Measurements from ENCODE around the gene LRIG1. TPM values are rescaled to one million over a fixed set of nuclear protein-coding genes. Genes with fewer than 3 reads are reported as not detected.

LRIG1 gene
- total and polyA plus RNA-seq, 7 experiments from 2014 or later, result 14.5 to 46.3 (median 34.4) TPM

GRCh38 chr3:66438046-66438445 lies 62.8 kb downstream of the LRIG1 start:
- intact Hi-C loops (cut with micrococcal nuclease), result no loop called here
- Histone ChIP-seq H3K27ac (ENCODE audit: low read depth, low read length) (no peak overlapping the region), H3K4me1 (ENCODE audit: control insufficient read depth in 2 of 2, insufficient read depth in 2 of 2, low read length in 2 of 2) (peaks cover 7 to 11% of the 10 kb centered on the region in 2 donors), H3K9me3 (ENCODE audit: control insufficient read depth in 2 of 3, low read length in 3 of 3) (no peaks in the 10 kb centered on the region), H3K4me3 (ENCODE audit: low read length) (no peak overlapping the region), H3K27me3 (ENCODE audit: control insufficient read depth in 2 of 2, insufficient read depth in 2 of 2, low read length in 2 of 2) (no peaks in the 10 kb centered on the region), H3K36me3 (ENCODE audit: control insufficient read depth in 2 of 3, insufficient read depth in 3 of 3, low read length in 3 of 3) (no peaks in the 10 kb centered on the region)
- no peak overlapping the region for H3K27ac Mint-ChIP-seq
- peaks cover 0 to 23% (median 8%) of the 10 kb centered on the region in 5 donors for H3K36me3 Mint-ChIP-seq
- H3K4me3 Mint-ChIP-seq, result no peak overlapping the region
- ChIA-PET CTCF (no interaction called here), POLR2A (interaction anchor here (0.8 kb wide), 1 partner anchor 29 kb away, joined by 3 read pairs; no protein-coding TSS in a partner anchor)
- H3K4me1 Mint-ChIP-seq, result peaks cover 36 to 63% (median 50%) of the 10 kb centered on the region in 7 donors
- H3K27me3 Mint-ChIP-seq, result no peaks in the 10 kb centered on the region
- DNase-seq, result no peak
- no peak for ATAC-seq
- no peaks in the 10 kb centered on the region for H3K9me3 Mint-ChIP-seq

GRCh38 chr3:66437341-66437929 lies 63.4 kb downstream of the LRIG1 start:
- H3K36me3 ChIP-seq (ENCODE audit: control insufficient read depth in 2 of 3, insufficient read depth in 3 of 3, low read length in 3 of 3), result no peaks in the 10 kb centered on the region
- H3K9me3 ChIP-seq (ENCODE audit: control insufficient read depth in 2 of 3, low read length in 3 of 3), result no peaks in the 10 kb centered on the region
- DNase-seq (no peak), ATAC-seq (no peak)
- Mint-ChIP-seq H3K27me3 (no peaks in the 10 kb centered on the region), H3K4me3 (no peak overlapping the region), H3K27ac (peak overlapping the region in 1 of 9 donors; percentile 79), H3K9me3 (no peaks in the 10 kb centered on the region), H3K36me3 (peaks cover 0 to 17% (median 8%) of the 10 kb centered on the region in 5 donors), H3K4me1 (peaks cover 34 to 63% (median 51%) of the 10 kb centered on the region in 7 donors)
- H3K27me3 ChIP-seq (ENCODE audit: control insufficient read depth in 2 of 2, insufficient read depth in 2 of 2, low read length in 2 of 2), result no peaks in the 10 kb centered on the region
- intact Hi-C loops (cut with micrococcal nuclease), result no loop called here
- ChIA-PET POLR2A (interaction anchor here (0.8 kb wide), 1 partner anchor 29 kb away, joined by 3 read pairs; no protein-coding TSS in a partner anchor), CTCF (no interaction called here)
- peaks cover 7 to 11% of the 10 kb centered on the region in 2 donors for H3K4me1 ChIP-seq (ENCODE audit: control insufficient read depth in 2 of 2, insufficient read depth in 2 of 2, low read length in 2 of 2)
- no peak overlapping the region for H3K27ac ChIP-seq (ENCODE audit: low read depth, low read length)
- H3K4me3 ChIP-seq (ENCODE audit: low read length), result no peak overlapping the region

GRCh38 chr3:66435989-66436388 lies 64.8 kb downstream of the LRIG1 start:
- H3K9me3 ChIP-seq (ENCODE audit: control insufficient read depth in 2 of 3, low read length in 3 of 3), result no peaks in the 10 kb centered on the region
- no peaks in the 10 kb centered on the region for H3K36me3 ChIP-seq (ENCODE audit: control insufficient read depth in 2 of 3, insufficient read depth in 3 of 3, low read length in 3 of 3)
- Mint-ChIP-seq H3K9me3 (no peaks in the 10 kb centered on the region), H3K36me3 (peaks cover 0 to 14% (median 8%) of the 10 kb centered on the region in 5 donors), H3K27me3 (no peaks in the 10 kb centered on the region), H3K27ac (no peak overlapping the region), H3K4me1 (peaks cover 28 to 52% (median 48%) of the 10 kb centered on the region in 7 donors), H3K4me3 (no peak overlapping the region)
- peaks cover 7 to 11% of the 10 kb centered on the region in 2 donors for H3K4me1 ChIP-seq (ENCODE audit: control insufficient read depth in 2 of 2, insufficient read depth in 2 of 2, low read length in 2 of 2)
- no peak for DNase-seq
- H3K4me3 ChIP-seq (ENCODE audit: low read length), result no peak overlapping the region
- H3K27ac ChIP-seq (ENCODE audit: low read depth, low read length), result no peak overlapping the region
- ChIA-PET POLR2A (no interaction called here), CTCF (no interaction called here)
- ATAC-seq, result no peak
- intact Hi-C loops (cut with micrococcal nuclease), result no loop called here
- H3K27me3 ChIP-seq (ENCODE audit: control insufficient read depth in 2 of 2, insufficient read depth in 2 of 2, low read length in 2 of 2), result no peaks in the 10 kb centered on the region

- ATAC-seq, result no peak
Measured at GRCh38 chr3:66434726-66435125, 66.1 kb downstream of the LRIG1 start.

GRCh38 chr3:66433522-66433782 lies 67.4 kb downstream of the LRIG1 start:
- Histone ChIP-seq H3K9me3 (ENCODE audit: control insufficient read depth in 2 of 3, low read length in 3 of 3) (no peaks in the 10 kb centered on the region), H3K4me3 (ENCODE audit: low read length) (no peak overlapping the region), H3K27me3 (ENCODE audit: control insufficient read depth in 2 of 2, insufficient read depth in 2 of 2, low read length in 2 of 2) (no peaks in the 10 kb centered on the region), H3K36me3 (ENCODE audit: control insufficient read depth in 2 of 3, insufficient read depth in 3 of 3, low read length in 3 of 3) (no peaks in the 10 kb centered on the region), H3K27ac (ENCODE audit: low read depth, low read length) (no peak overlapping the region), H3K4me1 (ENCODE audit: control insufficient read depth in 2 of 2, insufficient read depth in 2 of 2, low read length in 2 of 2) (peaks cover 0 to 4% of the 10 kb centered on the region in 2 donors)
- no peaks in the 10 kb centered on the region for H3K27me3 Mint-ChIP-seq
- ChIA-PET CTCF (no interaction called here), POLR2A (no interaction called here)
- no peaks in the 10 kb centered on the region for H3K9me3 Mint-ChIP-seq
- DNase-seq (no peak), ATAC-seq (no peak)
- H3K36me3 Mint-ChIP-seq, result peaks cover 0 to 22% (median 13%) of the 10 kb centered on the region in 5 donors
- intact Hi-C loops (cut with micrococcal nuclease), result no loop called here
- H3K4me3 Mint-ChIP-seq, result peak overlapping the region in 4 of 10 donors; percentile 16 to 37 (median 33)
- H3K4me1 Mint-ChIP-seq, result peaks cover 21 to 45% (median 36%) of the 10 kb centered on the region in 7 donors
- peak overlapping the region in 2 of 9 donors; percentile 15 to 78 for H3K27ac Mint-ChIP-seq

More at GRCh38 chr3:66434726-66435125, 66.1 kb downstream of the LRIG1 start:
- Histone ChIP-seq H3K4me3 (ENCODE audit: low read length) (no peak overlapping the region), H3K27ac (ENCODE audit: low read depth, low read length) (no peak overlapping the region), H3K9me3 (ENCODE audit: control insufficient read depth in 2 of 3, low read length in 3 of 3) (no peaks in the 10 kb centered on the region), H3K36me3 (ENCODE audit: control insufficient read depth in 2 of 3, insufficient read depth in 3 of 3, low read length in 3 of 3) (no peaks in the 10 kb centered on the region), H3K27me3 (ENCODE audit: control insufficient read depth in 2 of 2, insufficient read depth in 2 of 2, low read length in 2 of 2) (no peaks in the 10 kb centered on the region), H3K4me1 (ENCODE audit: control insufficient read depth in 2 of 2, insufficient read depth in 2 of 2, low read length in 2 of 2) (peaks cover 0 to 5% of the 10 kb centered on the region in 2 donors)
- DNase-seq, result no peak
- H3K4me1 Mint-ChIP-seq, result peaks cover 21 to 42% (median 37%) of the 10 kb centered on the region in 7 donors
- H3K36me3 Mint-ChIP-seq, result peaks cover 0 to 18% (median 13%) of the 10 kb centered on the region in 5 donors
- CTCF ChIA-PET, result no interaction called here
- no peak overlapping the region for H3K27ac Mint-ChIP-seq
- POLR2A ChIA-PET, result no interaction called here
- H3K9me3 Mint-ChIP-seq, result no peaks in the 10 kb centered on the region
- intact Hi-C loops (cut with micrococcal nuclease), result no loop called here
- no peaks in the 10 kb centered on the region for H3K27me3 Mint-ChIP-seq
- no peak overlapping the region for H3K4me3 Mint-ChIP-seq

GRCh38 chr3:66432767-66433521 lies 67.9 kb downstream of the LRIG1 start:
- H3K4me3 ChIP-seq (ENCODE audit: low read length), result no peak overlapping the region
- intact Hi-C loops (cut with micrococcal nuclease), result no loop called here
- H3K27me3 Mint-ChIP-seq, result no peaks in the 10 kb centered on the region
- DNase-seq, result no peak
- ChIA-PET CTCF (no interaction called here), POLR2A (no interaction called here)
- peak; percentile 10 for ATAC-seq
- H3K27me3 ChIP-seq (ENCODE audit: control insufficient read depth in 2 of 2, insufficient read depth in 2 of 2, low read length in 2 of 2), result no peaks in the 10 kb centered on the region
- no peaks in the 10 kb centered on the region for H3K36me3 ChIP-seq (ENCODE audit: control insufficient read depth in 2 of 3, insufficient read depth in 3 of 3, low read length in 3 of 3)
- H3K4me3 Mint-ChIP-seq, result peak overlapping the region in 2 of 10 donors; percentile 31 to 37
- peaks cover 0 to 25% (median 16%) of the 10 kb centered on the region in 5 donors for H3K36me3 Mint-ChIP-seq
- H3K4me1 Mint-ChIP-seq, result peaks cover 21 to 46% (median 36%) of the 10 kb centered on the region in 7 donors
- H3K4me1 ChIP-seq (ENCODE audit: control insufficient read depth in 2 of 2, insufficient read depth in 2 of 2, low read length in 2 of 2), result peaks cover 0 to 4% of the 10 kb centered on the region in 2 donors
- peak overlapping the region in 1 of 9 donors; percentile 15 for H3K27ac Mint-ChIP-seq
- H3K9me3 Mint-ChIP-seq, result no peaks in the 10 kb centered on the region
- H3K27ac ChIP-seq (ENCODE audit: low read depth, low read length), result no peak overlapping the region
- H3K9me3 ChIP-seq (ENCODE audit: control insufficient read depth in 2 of 3, low read length in 3 of 3), result no peaks in the 10 kb centered on the region
